GM10266 (cell line): Measurements from ENCODE around the gene METTL3.
"Not testable (repeated sequence)": the region's sequence is repeated elsewhere in the genome, so short reads cannot be mapped to it uniquely, and the experiment has no call there.

ENCODE experiments used
- DNase-seq: peaks from one replicate; pipeline ENCODE4 v3.0.0; 2012; ENCODE audit errors: extremely low spot score
- TF ChIP-seq, protein P1 (sequence below): IDR thresholded peaks from 2 replicates; pipeline ENCODE4 v1.5.1; 2012; ENCODE audit warnings: mild to moderate bottlenecking, low read depth; ENCODE audit not compliant: control insufficient read depth, insufficient read depth; ENCODE audit errors: missing control alignments

Gene METTL3

DNA sequence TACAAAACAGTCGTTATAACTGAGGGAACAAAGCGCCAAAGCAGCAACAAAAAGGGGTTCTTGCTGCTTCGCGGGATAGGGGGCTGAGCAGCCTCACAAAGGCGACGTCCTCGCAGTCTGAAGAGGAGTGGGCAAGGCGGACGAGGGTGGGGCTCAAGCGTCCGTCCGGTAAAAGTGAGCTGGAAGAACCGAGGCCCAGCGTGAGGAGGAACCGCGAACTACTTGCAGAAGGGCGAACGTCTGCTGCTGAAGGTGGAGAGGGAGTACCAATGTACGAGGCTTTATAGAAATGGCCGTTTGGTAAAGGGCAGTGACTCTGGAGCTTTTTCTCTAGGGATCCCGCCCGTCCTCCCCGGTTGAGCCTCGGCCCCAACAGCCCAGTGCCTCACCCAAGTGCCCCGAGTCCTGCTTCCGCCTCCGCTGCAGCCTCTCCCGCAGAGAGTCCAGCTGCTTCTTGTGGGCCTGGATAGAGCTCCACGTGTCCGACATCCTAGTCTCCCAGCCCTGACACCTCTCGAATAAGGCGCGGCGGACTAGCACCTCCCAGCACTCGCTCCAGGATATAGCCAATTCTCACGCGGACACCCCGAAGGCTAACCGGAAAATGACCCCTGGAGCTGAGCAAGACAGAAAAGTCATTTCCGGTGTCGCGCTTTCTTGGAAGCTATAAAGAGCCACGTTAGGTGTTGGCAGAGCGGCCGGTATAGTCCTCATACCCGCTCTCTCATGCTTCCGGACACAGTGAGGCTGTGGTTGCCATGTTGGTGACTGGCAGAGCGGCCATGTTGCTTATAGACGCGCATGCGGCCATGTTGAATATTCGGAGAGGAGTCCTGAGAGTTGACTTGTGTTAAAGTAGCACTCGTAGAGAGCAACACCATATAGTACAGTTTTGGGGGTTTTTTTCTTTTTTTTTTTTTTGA is at the start of gene METTL3:
METTL3 (minus strand) TSS at position 606 of the 923 bp plus-strand sequence; CDS start at position 489, 117 bp downstream.
- TF ChIP-seq, protein P1, sequence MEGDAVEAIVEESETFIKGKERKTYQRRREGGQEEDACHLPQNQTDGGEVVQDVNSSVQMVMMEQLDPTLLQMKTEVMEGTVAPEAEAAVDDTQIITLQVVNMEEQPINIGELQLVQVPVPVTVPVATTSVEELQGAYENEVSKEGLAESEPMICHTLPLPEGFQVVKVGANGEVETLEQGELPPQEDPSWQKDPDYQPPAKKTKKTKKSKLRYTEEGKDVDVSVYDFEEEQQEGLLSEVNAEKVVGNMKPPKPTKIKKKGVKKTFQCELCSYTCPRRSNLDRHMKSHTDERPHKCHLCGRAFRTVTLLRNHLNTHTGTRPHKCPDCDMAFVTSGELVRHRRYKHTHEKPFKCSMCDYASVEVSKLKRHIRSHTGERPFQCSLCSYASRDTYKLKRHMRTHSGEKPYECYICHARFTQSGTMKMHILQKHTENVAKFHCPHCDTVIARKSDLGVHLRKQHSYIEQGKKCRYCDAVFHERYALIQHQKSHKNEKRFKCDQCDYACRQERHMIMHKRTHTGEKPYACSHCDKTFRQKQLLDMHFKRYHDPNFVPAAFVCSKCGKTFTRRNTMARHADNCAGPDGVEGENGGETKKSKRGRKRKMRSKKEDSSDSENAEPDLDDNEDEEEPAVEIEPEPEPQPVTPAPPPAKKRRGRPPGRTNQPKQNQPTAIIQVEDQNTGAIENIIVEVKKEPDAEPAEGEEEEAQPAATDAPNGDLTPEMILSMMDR, result no peak
- peak; percentile 85 for DNase-seq

GRCh38 chr14:21558703-21559170 is 47.6 kb upstream of the METTL3 start:
- TF ChIP-seq, protein P1, result no peak
- DNase-seq, result no peak

GRCh38 chr14:21557084-21557901 is 46.2 kb upstream of the METTL3 start:
- peak; percentile 60 for DNase-seq
- TF ChIP-seq, protein P1, result peak; percentile 62

GRCh38 chr14:21556378-21557083 is 45.4 kb upstream of the METTL3 start:
- DNase-seq, result no peak
- TF ChIP-seq, protein P1, result no peak

DNA sequence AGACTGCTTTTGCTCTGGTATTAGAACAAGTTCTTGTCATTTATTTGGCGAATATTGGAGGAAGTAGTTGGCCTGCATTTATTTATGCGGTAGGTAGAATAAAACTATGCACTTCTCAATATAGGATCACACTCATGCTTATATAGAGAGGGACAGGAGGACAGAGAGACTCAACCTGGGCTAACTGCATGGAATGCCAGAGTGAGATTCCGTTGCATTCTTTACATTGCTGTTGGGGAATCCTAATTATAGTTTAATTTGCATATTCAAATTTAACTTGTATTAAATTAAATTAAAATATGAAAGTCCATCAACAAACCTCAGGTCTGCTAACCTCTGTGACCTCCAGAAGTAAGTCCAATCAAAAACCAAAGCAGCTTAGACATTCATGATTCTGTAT is 42.1 kb upstream of the METTL3 start:
- TF ChIP-seq, protein P1, result no peak

GRCh38 chr14:21544588-21544987 is 33.4 kb upstream of the METTL3 start:
- DNase-seq, result not testable (repeated sequence)

More for the DNA sequence above, 42.1 kb upstream of the METTL3 start:
- DNase-seq, result no peak

DNA sequence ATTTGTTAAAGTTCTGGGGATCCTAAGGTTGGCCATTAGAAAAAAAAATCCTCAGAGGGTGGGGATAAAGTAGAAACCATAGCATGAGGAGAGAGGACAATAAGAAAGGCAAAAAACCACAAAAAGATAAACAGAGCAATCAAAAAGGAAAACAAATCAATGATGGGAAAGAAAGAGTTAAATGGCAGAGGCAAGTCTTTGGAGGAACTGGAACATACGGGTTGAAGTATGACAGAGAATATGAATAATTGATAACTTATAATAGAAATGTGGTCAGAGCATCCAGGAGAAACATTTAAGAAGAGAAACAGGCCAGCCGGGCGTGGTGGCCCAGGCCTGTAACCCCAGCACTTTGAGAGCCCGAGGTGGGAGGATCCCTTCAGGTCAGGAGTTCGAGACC is 32.8 kb upstream of the METTL3 start:
- TF ChIP-seq, protein P1, result no peak
- no peak for DNase-seq
